Body of pancreas (tissue), 4 donors: ENCODE data around the gene PABPN1L. TPM values are rescaled to one million over a fixed set of nuclear protein-coding genes. Genes with fewer than 3 reads are reported as not detected.

ENCODE experiments used
- ATAC-seq: fragments of 150-250 bp; one replicate; pipeline ENCODE4 v1.9.1; 2016
- DNase-seq, 4 donors: peaks; one replicate each; pipeline ENCODE4 v3.0.0-alpha.2; 2019
- H3K27ac ChIP-seq, 4 donors: fragments of 200-600 bp; sonication (generic); 1 replicate in 3 of 4; 2 replicates in 1 of 4; pipeline versions ENCODE4 v1.5.1 to v1.6.1; 2016 to 2019; ENCODE audit warnings: mild to moderate bottlenecking in 1 of 4, mixed read lengths in 1 of 4, moderate library complexity in 1 of 4
- H3K27me3 ChIP-seq, 2 donors: fragments of 200-600 bp; sonication (generic); one replicate each; pipeline ENCODE4 v1.6.0; 2016; ENCODE audit warnings: mild to moderate bottlenecking in 1 of 2
- H3K36me3 ChIP-seq, 2 donors: fragments of 200-600 bp; sonication (generic); replicated peaks in 1 of 2; 2 replicates each; pipeline ENCODE4 v1.5.1; 2016; ENCODE audit warnings: low read depth in 2 of 2; ENCODE audit not compliant: insufficient read depth in 1 of 2
- H3K4me1 ChIP-seq: fragments of 200-600 bp; sonication (generic); one replicate; pipeline ENCODE4 v1.6.0; 2016
- H3K4me3 ChIP-seq, 2 donors: fragments of 200-600 bp; sonication (generic); 1 replicate in 1 of 2; 2 replicates in 1 of 2; pipeline ENCODE4 v1.5.1; 2016 to 2019
- H3K9me3 ChIP-seq, 3 donors: fragments of 200-600 bp; sonication (generic); 1 replicate in 2 of 3; 2 replicates in 1 of 3; pipeline ENCODE4 v1.5.1; 2016
- CTCF ChIP-seq, 7 experiments: fragments of 450-650 bp in 4 of 7; fragments of 200-600 bp in 3 of 7; sonication (generic) in 3 of 7; IDR thresholded peaks; one replicate each; pipeline ENCODE4 v1.5.1; 2016 to 2019; ENCODE audit warnings: antibody characterized with exemption in 7 of 7
- POLR2A ChIP-seq, 3 donors: fragments of 450-650 bp; IDR thresholded peaks; one replicate each; pipeline ENCODE4 v1.6.1; 2016; ENCODE audit warnings: antibody characterized with exemption in 3 of 3, mild to moderate bottlenecking in 2 of 3
- WGBS, 2 donors: methylation state at CpG; one replicate each; pipeline ENCODE4 v1.1.5; 2017; 5-methylcytosine and 5-hydroxymethylcytosine counted together
- intact Hi-C: fragments of 100-400 bp; cut with DNase I; formaldehyde crosslinking; loops from one replicate; pipeline ENCODE4 v1.15.1; 2023
- total RNA-seq, 2 donors: library from RNA; depleted of rRNA; stranded (reverse); fragments of >200 nt; gene quantifications; one replicate each; pipeline ENCODE4 v1.1.0, GENCODE V29; 2016

PABPN1L gene
- total RNA-seq, 2 donors from 2014 or later, result not detected

- WGBS, 2 donors, result 48 to 56% methylated on average over 11 to 31 of the region's 46 CpGs
- ATAC-seq, result no peak
- H3K4me3 ChIP-seq, result no peak overlapping the region
- H3K9me3 ChIP-seq, result no peaks in the 10 kb centered on the region
- intact Hi-C loops, result no loop called here
- H3K27ac ChIP-seq, result no peak overlapping the region
- H3K27me3 ChIP-seq, result no peaks in the 10 kb centered on the region
- peaks cover 4% of the 10 kb centered on the region in 2 donors for H3K36me3 ChIP-seq
- no peaks in the 10 kb centered on the region for H3K4me1 ChIP-seq
- TF ChIP-seq POLR2A (IDR thresholded peaks at IDR 0.05) (no peak), CTCF (IDR thresholded peaks at IDR 0.05) (no peak)
- DNase-seq, result no peak
These were observed 14.7 kb upstream of the PABPN1L start for GRCh38 chr16:88881007-88881615.

- intact Hi-C loops, result no loop called here
- no peak for DNase-seq
- TF ChIP-seq CTCF (IDR thresholded peaks at IDR 0.05) (no peak), POLR2A (IDR thresholded peaks at IDR 0.05) (no peak)
- no peaks in the 10 kb centered on the region for H3K27me3 ChIP-seq
- no peaks in the 10 kb centered on the region for H3K9me3 ChIP-seq
- no peak for ATAC-seq
- H3K36me3 ChIP-seq, result peaks cover 4% of the 10 kb centered on the region in 2 donors
- no peaks in the 10 kb centered on the region for H3K4me1 ChIP-seq
- H3K27ac ChIP-seq, result no peak overlapping the region
- 74 to 79% methylated on average over 24 to 32 of the region's 36 CpGs for WGBS, 2 donors
- no peak overlapping the region for H3K4me3 ChIP-seq
These were observed 14.0 kb upstream of the PABPN1L start for GRCh38 chr16:88880226-88881006.

- peaks cover 4% of the 10 kb centered on the region in 2 donors for H3K36me3 ChIP-seq
- ATAC-seq, result no peak
- WGBS, 2 donors, result 85% methylated on average over 11 of the region's 11 CpGs; no CpG with 5 or more reads in 1 of the 2 donors
These were observed 13.3 kb upstream of the PABPN1L start for GRCh38 chr16:88879788-88880055.

GRCh38 chr16:88878967-88879787 lies 12.7 kb upstream of the PABPN1L start:
- no peak overlapping the region for H3K27ac ChIP-seq
- H3K27me3 ChIP-seq, result no peaks in the 10 kb centered on the region
- ATAC-seq, result no peak
- no peak for DNase-seq
- WGBS, 2 donors, result 88 to 94% methylated on average over 35 to 43 of the region's 45 CpGs
- intact Hi-C loops, result no loop called here
- no peaks in the 10 kb centered on the region for H3K9me3 ChIP-seq
- H3K4me1 ChIP-seq, result no peaks in the 10 kb centered on the region
- TF ChIP-seq POLR2A (IDR thresholded peaks at IDR 0.05), result no peak
- H3K36me3 ChIP-seq, result peaks cover 4% of the 10 kb centered on the region in 2 donors
- H3K4me3 ChIP-seq, result no peak overlapping the region

More at GRCh38 chr16:88879788-88880055, 13.3 kb upstream of the PABPN1L start:
- TF ChIP-seq CTCF (IDR thresholded peaks at IDR 0.05) (no peak), POLR2A (IDR thresholded peaks at IDR 0.05) (no peak)
- Histone ChIP-seq H3K4me1 (no peaks in the 10 kb centered on the region), H3K27me3 (no peaks in the 10 kb centered on the region), H3K9me3 (no peaks in the 10 kb centered on the region), H3K27ac (no peak overlapping the region), H3K4me3 (no peak overlapping the region)
- no peak for DNase-seq
- intact Hi-C loops, result no loop called here

GRCh38 chr16:88878356-88878755 lies 11.9 kb upstream of the PABPN1L start:
- peaks cover 4% of the 10 kb centered on the region in 2 donors for H3K36me3 ChIP-seq
- no peaks in the 10 kb centered on the region for H3K27me3 ChIP-seq
- ATAC-seq (no peak), DNase-seq (no peak)
- WGBS, 2 donors, result 93% methylated on average over 20 of the region's 20 CpGs; no CpG with 5 or more reads in 1 of the 2 donors
- H3K4me3 ChIP-seq, result no peak overlapping the region
- no peak overlapping the region for H3K27ac ChIP-seq
- no peaks in the 10 kb centered on the region for H3K4me1 ChIP-seq
- no peaks in the 10 kb centered on the region for H3K9me3 ChIP-seq
- TF ChIP-seq CTCF (IDR thresholded peaks at IDR 0.05) (no peak), POLR2A (IDR thresholded peaks at IDR 0.05) (no peak)
- intact Hi-C loops, result no loop called here
